ENCODE measurements around the gene RPS6KA2.

Gene RPS6KA2

DNA sequence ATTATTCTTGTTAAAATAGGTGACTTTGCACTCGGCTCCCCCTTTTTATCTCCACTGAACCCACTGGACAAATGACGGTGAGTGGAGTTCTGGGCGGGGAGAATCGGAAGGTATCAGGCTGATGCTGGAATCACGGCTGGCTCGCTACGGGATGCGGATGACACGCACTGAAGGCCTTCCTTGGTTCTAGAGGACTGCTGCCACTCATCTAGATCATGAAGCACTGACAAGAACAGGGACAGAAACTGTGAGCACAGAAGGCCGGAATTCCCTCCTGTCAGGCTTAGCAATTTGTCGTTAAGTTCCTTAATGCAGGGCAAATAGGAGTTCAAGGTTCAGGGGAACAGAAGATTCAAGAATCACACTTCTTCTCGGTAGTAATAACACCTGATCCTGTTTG lies 154.4 kb downstream of the RPS6KA2 start:
- Histone ChIP-seq H3K4me1 (ENCODE audit: control insufficient read depth, insufficient read depth, low read length, poor library complexity, severe bottlenecking) (no peaks in the 10 kb centered on the region), H3K36me3 (ENCODE audit: control insufficient read depth, insufficient read depth, low read length) (no peaks in the 10 kb centered on the region), H3K9me3 (ENCODE audit: control insufficient read depth, low read length) (no peaks in the 10 kb centered on the region), H3K27me3 (replicated peaks; ENCODE audit: control insufficient read depth, insufficient read depth, low read length, poor library complexity, severe bottlenecking) (no peaks in the 10 kb centered on the region), H3K4me3 (ENCODE audit: insufficient read depth, low read depth, low read length, poor library complexity, severe bottlenecking) (no peak overlapping the region), H3K27ac (ENCODE audit: insufficient read depth, low read length, poor library complexity, severe bottlenecking) (no peak overlapping the region)
- no peak for DNase-seq

DNA sequence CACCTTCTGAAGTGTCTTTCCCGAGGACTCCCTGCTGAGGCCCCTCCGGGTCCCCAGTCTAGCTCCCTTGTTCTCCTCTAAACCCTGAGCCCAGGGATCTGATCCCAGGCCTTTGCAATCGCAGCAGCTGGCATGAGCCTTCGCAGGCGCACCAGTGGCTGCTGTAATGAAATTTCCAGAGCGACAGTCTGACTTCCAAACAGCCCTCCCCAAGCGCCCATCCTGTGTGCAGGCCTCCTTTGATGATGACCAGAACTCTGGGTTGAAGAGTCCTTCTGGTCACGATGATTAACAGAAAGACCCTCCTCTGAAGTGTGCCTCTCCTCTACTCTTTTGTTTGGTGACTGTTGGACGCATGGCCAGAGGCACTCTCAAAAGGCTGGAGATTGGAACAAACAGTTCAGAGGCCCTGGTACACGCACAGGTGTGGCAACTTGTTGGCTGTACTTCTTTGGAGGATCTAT lies 155.2 kb downstream of the RPS6KA2 start:
- DNase-seq, result no peak
- no peaks in the 10 kb centered on the region for H3K36me3 ChIP-seq (ENCODE audit: control insufficient read depth, insufficient read depth, low read length)
- H3K9me3 ChIP-seq (ENCODE audit: control insufficient read depth, low read length), result no peaks in the 10 kb centered on the region
- H3K4me3 ChIP-seq (ENCODE audit: insufficient read depth, low read depth, low read length, poor library complexity, severe bottlenecking), result no peak overlapping the region
- no peak overlapping the region for H3K27ac ChIP-seq (ENCODE audit: insufficient read depth, low read length, poor library complexity, severe bottlenecking)
- H3K4me1 ChIP-seq (ENCODE audit: control insufficient read depth, insufficient read depth, low read length, poor library complexity, severe bottlenecking), result no peaks in the 10 kb centered on the region
- H3K27me3 ChIP-seq (replicated peaks; ENCODE audit: control insufficient read depth, insufficient read depth, low read length, poor library complexity, severe bottlenecking), result no peaks in the 10 kb centered on the region

DNA sequence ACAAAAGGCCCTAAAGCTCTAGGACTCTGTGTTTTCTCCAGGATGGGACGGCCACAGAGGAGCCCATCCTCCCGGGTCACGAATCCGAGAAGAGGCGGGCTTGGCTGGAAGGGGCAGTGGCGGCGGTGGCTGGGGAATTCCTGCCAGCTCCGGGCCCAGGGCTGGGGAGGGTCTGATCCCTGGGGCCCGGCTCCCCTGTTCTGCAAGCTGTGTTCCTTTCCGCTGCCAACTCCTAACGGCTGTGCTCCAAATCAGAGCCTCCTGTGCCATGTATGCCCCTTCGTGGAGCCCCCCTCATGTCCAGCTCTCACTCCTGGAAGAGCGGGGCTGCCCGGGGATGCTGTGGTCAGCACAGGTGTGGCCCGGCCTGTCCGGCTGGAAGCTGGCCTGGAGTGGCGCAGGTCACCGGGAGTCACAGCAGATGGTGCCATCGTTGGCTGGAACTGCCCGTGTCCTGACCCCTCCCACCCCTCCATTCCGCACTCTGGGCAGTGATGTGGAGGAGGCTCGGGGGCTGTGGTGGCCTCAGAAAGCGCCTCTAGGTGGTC lies 156.1 kb downstream of the RPS6KA2 start:
- H3K4me3 ChIP-seq (ENCODE audit: insufficient read depth, low read depth, low read length, poor library complexity, severe bottlenecking), result no peak overlapping the region
- no peaks in the 10 kb centered on the region for H3K27me3 ChIP-seq (replicated peaks; ENCODE audit: control insufficient read depth, insufficient read depth, low read length, poor library complexity, severe bottlenecking)
- no peaks in the 10 kb centered on the region for H3K4me1 ChIP-seq (ENCODE audit: control insufficient read depth, insufficient read depth, low read length, poor library complexity, severe bottlenecking)
- no peak overlapping the region for H3K27ac ChIP-seq (ENCODE audit: insufficient read depth, low read length, poor library complexity, severe bottlenecking)
- H3K36me3 ChIP-seq (ENCODE audit: control insufficient read depth, insufficient read depth, low read length), result no peaks in the 10 kb centered on the region
- no peak for DNase-seq
- no peaks in the 10 kb centered on the region for H3K9me3 ChIP-seq (ENCODE audit: control insufficient read depth, low read length)

DNA sequence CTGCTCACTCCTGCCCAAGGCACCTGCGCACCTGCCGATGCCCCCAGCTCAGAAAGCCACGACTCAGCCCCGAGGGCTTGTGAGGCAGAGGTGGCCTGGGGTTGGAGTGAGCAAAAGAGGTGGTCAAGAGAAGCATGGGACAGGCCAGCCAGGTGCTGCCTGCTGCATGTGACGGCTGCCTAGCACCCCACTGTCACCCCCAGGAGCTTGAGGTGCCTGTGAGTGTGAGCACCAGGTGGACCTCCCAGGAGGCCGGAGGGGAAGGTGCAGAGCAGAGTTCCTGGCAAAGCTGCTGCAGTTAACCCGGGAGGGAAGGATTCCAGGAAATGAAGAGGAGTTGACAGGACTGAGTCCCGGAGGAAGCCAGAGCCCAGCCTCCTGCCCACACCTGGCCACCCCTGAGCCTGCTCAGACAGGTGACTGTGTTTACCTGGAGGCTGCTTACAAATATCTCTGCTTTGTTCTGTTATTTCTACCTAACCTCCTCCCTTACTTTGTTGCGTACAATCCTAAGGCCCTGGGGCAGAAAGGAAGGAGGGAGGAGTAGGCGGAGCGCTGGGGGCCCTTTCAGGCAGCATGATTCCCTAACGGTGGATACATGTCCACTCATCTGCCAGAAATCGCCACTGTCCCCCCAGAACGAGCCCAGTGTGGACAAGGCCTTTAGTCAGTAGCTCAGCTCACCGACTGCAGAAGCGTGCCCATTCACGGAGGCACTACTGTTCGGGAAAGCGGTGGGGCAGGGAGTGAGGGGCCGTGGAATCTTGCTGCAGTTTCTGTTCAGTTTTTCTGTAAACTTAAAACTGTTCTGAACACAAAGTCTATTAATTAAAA lies 156.8 kb downstream of the RPS6KA2 start:
- Histone ChIP-seq H3K27me3 (replicated peaks; ENCODE audit: control insufficient read depth, insufficient read depth, low read length, poor library complexity, severe bottlenecking) (no peaks in the 10 kb centered on the region), H3K4me3 (ENCODE audit: insufficient read depth, low read depth, low read length, poor library complexity, severe bottlenecking) (no peak overlapping the region), H3K36me3 (ENCODE audit: control insufficient read depth, insufficient read depth, low read length) (no peaks in the 10 kb centered on the region), H3K4me1 (ENCODE audit: control insufficient read depth, insufficient read depth, low read length, poor library complexity, severe bottlenecking) (no peaks in the 10 kb centered on the region), H3K9me3 (ENCODE audit: control insufficient read depth, low read length) (no peaks in the 10 kb centered on the region), H3K27ac (ENCODE audit: insufficient read depth, low read length, poor library complexity, severe bottlenecking) (no peak overlapping the region)
- no peak for DNase-seq

DNA sequence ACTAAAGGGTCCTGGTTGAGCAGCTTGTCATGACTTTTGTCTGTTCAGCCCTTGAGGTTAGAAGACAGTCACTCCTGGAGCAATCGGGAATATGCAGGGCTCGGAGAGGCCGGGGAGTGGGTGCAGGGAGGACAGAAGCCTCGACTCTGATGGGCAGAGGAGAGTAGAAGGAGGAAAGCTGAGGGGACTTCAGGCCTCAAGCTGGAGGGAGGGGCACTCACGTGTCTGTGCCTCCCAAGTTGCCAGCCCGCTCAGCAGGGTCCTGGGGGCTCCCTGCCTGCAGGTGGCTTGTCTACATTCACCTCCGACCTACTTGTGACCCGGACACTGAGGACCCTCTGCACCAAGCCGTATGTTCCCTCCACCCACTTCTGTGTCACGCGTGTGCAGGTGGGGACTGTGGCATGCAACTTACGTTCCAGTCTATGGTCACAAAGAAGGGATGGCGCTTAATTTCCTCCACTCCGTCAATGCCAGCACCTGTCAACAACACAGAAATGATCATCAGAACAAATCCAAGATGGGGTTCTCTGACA lies 157.6 kb downstream of the RPS6KA2 start:
- H3K27ac ChIP-seq (ENCODE audit: insufficient read depth, low read length, poor library complexity, severe bottlenecking), result no peak overlapping the region
- no peaks in the 10 kb centered on the region for H3K27me3 ChIP-seq (replicated peaks; ENCODE audit: control insufficient read depth, insufficient read depth, low read length, poor library complexity, severe bottlenecking)
- no peaks in the 10 kb centered on the region for H3K4me1 ChIP-seq (ENCODE audit: control insufficient read depth, insufficient read depth, low read length, poor library complexity, severe bottlenecking)
- H3K36me3 ChIP-seq (ENCODE audit: control insufficient read depth, insufficient read depth, low read length), result no peaks in the 10 kb centered on the region
- H3K4me3 ChIP-seq (ENCODE audit: insufficient read depth, low read depth, low read length, poor library complexity, severe bottlenecking), result no peak overlapping the region
- H3K9me3 ChIP-seq (ENCODE audit: control insufficient read depth, low read length), result no peaks in the 10 kb centered on the region
- DNase-seq, result no peak

DNA sequence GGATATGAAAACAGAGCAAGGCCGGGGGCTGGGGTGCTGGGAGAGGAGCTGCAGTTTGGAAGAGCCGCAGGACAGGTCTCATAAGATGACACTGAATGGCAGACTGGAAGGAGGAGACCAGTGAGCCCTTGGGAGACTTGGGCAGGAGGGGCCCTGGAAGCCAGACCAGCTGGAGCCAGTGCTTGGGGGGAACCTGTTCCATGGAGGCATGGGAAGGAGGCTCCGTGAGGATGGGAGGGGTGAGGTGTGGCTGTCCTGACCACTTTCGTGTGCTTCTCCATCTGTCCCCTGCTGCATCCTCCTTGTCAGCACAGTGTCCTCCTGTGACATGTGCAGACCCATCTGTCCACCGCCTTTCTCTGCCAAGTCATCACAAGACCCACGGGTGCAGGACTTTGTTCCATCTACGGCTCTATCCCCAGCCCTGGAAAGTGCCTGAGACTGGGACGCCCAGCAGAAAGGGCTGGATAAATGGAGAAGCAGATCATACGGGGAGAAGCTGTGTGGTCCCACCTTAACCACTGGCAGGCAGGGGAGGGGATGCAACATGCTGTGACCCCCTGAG lies 159.5 kb downstream of the RPS6KA2 start:
- H3K27me3 ChIP-seq (replicated peaks; ENCODE audit: control insufficient read depth, insufficient read depth, low read length, poor library complexity, severe bottlenecking), result no peaks in the 10 kb centered on the region
- H3K36me3 ChIP-seq (ENCODE audit: control insufficient read depth, insufficient read depth, low read length), result no peaks in the 10 kb centered on the region
- H3K27ac ChIP-seq (ENCODE audit: insufficient read depth, low read length, poor library complexity, severe bottlenecking), result no peak overlapping the region
- H3K4me1 ChIP-seq (ENCODE audit: control insufficient read depth, insufficient read depth, low read length, poor library complexity, severe bottlenecking), result no peaks in the 10 kb centered on the region
- no peak overlapping the region for H3K4me3 ChIP-seq (ENCODE audit: insufficient read depth, low read depth, low read length, poor library complexity, severe bottlenecking)
- no peak for DNase-seq
- H3K9me3 ChIP-seq (ENCODE audit: control insufficient read depth, low read length), result no peaks in the 10 kb centered on the region

DNA sequence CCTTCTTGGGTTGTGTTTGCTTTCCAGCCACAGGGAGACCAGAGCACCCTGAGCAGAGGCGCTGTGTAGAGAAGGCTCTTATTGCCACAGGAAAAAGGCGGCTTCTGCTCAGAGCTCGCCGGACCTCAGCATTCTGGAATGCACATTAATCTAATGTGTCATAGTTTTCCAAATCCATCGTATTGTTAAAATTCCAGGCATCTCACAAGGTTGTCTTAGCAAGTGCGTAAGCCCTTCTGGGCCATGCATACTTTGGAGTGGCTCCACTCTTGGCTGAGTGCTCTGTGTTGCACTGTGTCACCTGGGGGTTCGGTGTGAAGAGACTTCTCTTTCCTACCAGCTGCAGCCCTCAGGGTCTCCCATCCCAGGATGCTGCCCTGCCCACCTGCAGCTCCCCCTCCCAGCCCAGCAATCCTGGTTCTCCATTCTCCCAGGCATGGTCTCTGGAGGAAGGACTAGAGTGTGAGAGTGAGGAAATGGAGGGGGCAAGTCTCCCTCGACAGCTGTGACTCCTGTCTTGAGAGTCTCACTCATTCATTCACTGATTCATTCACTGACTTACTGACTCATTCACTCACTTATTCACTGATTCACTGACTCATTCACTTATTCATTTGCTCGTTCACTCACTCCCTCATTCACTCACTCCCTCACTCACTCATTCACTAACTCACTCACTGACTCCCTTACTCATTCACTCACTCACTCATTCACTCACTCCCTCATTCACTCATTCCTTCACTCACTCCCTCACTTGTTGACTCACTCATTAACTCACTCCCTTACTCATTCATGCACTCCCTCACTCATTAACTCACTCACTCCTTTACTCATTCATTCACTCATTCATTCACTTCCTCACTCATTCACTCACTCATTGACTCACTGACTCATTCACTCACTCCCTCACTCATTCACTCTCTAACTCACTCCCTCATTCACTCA lies 160.6 kb downstream of the RPS6KA2 start:
- Histone ChIP-seq H3K4me3 (ENCODE audit: insufficient read depth, low read depth, low read length, poor library complexity, severe bottlenecking) (no peak overlapping the region), H3K4me1 (ENCODE audit: control insufficient read depth, insufficient read depth, low read length, poor library complexity, severe bottlenecking) (no peaks in the 10 kb centered on the region), H3K9me3 (ENCODE audit: control insufficient read depth, low read length) (no peaks in the 10 kb centered on the region), H3K36me3 (ENCODE audit: control insufficient read depth, insufficient read depth, low read length) (no peaks in the 10 kb centered on the region), H3K27ac (ENCODE audit: insufficient read depth, low read length, poor library complexity, severe bottlenecking) (no peak overlapping the region), H3K27me3 (replicated peaks; ENCODE audit: control insufficient read depth, insufficient read depth, low read length, poor library complexity, severe bottlenecking) (no peaks in the 10 kb centered on the region)
- no peak for DNase-seq

DNA sequence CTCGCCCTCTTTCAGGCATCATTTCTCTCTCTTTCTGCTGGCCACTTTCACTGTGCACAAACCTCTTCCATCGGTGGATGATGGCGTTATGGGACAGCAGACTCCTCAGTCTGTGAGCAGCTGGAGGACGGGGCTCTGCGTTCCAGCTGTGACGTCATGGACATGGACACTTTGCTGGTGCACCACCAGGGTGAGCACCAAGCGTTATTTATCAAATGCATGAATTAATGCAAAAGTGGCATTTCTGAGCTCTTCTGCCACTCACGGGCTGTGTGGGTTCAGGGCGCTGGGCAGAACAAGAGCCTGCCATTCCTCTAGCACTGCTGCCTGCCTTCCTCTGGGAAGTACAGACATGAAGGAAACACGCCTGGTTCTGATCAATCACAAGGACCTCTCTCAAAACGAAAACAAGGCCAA lies 161.4 kb downstream of the RPS6KA2 start:
- Histone ChIP-seq H3K9me3 (ENCODE audit: control insufficient read depth, low read length) (no peaks in the 10 kb centered on the region), H3K4me3 (ENCODE audit: insufficient read depth, low read depth, low read length, poor library complexity, severe bottlenecking) (no peak overlapping the region), H3K27ac (ENCODE audit: insufficient read depth, low read length, poor library complexity, severe bottlenecking) (no peak overlapping the region), H3K4me1 (ENCODE audit: control insufficient read depth, insufficient read depth, low read length, poor library complexity, severe bottlenecking) (no peaks in the 10 kb centered on the region), H3K27me3 (replicated peaks; ENCODE audit: control insufficient read depth, insufficient read depth, low read length, poor library complexity, severe bottlenecking) (no peaks in the 10 kb centered on the region), H3K36me3 (ENCODE audit: control insufficient read depth, insufficient read depth, low read length) (no peaks in the 10 kb centered on the region)
- DNase-seq, result no peak

DNA sequence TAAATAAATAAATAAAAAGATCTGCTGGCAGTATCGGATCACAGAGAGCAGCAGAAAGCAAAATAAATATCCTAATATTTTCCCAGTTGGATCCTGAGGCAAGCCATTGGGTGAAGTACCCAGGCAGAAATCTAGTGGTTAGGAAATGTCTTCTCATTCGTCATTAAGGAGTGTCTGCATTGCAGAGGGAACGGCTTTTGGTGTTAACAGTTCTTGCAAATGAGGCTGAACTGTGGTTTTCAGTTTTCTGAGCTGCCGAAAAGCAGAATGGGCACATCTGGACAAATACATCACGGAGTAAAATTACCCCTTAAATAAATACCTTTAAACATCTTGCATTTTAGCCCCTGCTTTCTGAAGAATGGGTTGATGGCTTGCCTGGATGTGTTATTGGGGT lies 162.1 kb downstream of the RPS6KA2 start:
- no peak for DNase-seq
- no peaks in the 10 kb centered on the region for H3K27me3 ChIP-seq (replicated peaks; ENCODE audit: control insufficient read depth, insufficient read depth, low read length, poor library complexity, severe bottlenecking)
- no peak overlapping the region for H3K4me3 ChIP-seq (ENCODE audit: insufficient read depth, low read depth, low read length, poor library complexity, severe bottlenecking)
- H3K27ac ChIP-seq (ENCODE audit: insufficient read depth, low read length, poor library complexity, severe bottlenecking), result no peak overlapping the region
- H3K36me3 ChIP-seq (ENCODE audit: control insufficient read depth, insufficient read depth, low read length), result no peaks in the 10 kb centered on the region
- H3K9me3 ChIP-seq (ENCODE audit: control insufficient read depth, low read length), result no peaks in the 10 kb centered on the region
- H3K4me1 ChIP-seq (ENCODE audit: control insufficient read depth, insufficient read depth, low read length, poor library complexity, severe bottlenecking), result no peaks in the 10 kb centered on the region
